HG03039 (cell line): Measurements from ENCODE around the gene LRRFIP1.

Source experiments
- ATAC-seq: cut with Tn5 transposase; IDR thresholded peaks from one replicate; pipeline ENCODE4 v1.9.1; 2021; ENCODE audit warnings: mild to moderate bottlenecking, moderate library complexity; ENCODE audit not compliant: unreplicated experiment

The LRRFIP1 gene

GRCh38 chr2:237823544-237823943, 196.2 kb downstream of the LRRFIP1 start:
- ATAC-seq = no peak

DNA sequence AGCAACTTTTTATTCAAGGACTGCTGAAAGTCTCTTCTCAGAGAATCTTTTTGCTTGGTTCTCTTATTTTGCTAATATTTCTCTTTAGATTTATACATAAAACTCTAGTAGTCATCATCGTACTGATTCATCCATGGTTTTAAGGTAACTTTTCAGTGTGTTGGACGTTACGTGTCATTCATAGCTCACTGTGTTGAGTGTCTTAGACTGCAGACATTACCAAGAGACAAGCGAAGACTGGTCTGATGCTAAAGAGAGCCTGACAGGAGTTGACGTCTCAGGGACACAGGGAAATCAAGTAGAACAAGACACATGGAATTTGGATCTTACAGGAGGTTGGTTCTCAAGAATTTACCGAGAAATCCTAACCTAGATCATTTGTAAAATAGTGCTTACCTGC, 196.7 kb downstream of the LRRFIP1 start:
- no peak for ATAC-seq

DNA sequence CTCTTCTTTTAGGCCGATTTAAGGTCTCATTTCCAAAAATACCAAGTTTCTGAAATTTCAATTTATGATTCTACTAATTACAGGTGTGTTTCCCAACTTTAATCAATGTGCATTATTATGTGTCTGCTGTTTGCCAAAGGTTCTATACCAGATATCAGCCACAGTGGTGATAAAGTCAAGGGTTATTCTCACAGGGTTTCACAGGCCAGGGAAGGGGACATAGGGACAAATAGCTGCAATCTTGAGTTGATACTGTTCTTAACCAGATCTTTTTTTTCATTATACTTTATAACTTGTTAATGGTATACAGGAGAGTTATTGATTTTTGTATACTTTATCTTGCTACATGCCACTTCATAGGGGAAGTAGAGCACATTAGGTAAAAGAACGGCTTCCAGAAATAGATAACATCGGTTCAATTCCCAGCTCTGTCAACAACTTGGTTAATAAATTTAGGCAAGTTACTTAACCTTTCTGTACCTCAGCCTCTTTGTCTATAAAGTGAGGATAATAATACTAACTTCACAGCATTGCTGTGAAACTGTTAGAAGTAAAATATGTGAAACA, 200.1 kb downstream of the LRRFIP1 start:
- ATAC-seq = no peak
